ES-I3 (cell line): ENCODE results near the gene MRPL50.

Experiments
- H3K36me3 ChIP-seq: 2 replicates; pipeline ENCODE4 v1.6.1; 2013; ENCODE audit warnings: mild to moderate bottlenecking, low read length, control low read depth, moderate library complexity; ENCODE audit not compliant: insufficient read depth
- H3K4me1 ChIP-seq: 2 replicates; pipeline ENCODE4 v1.6.1; 2013; ENCODE audit warnings: mild to moderate bottlenecking, control low read depth, low read length; ENCODE audit not compliant: insufficient read depth
- H3K9ac ChIP-seq: 2 replicates; pipeline ENCODE4 v1.6.1; 2013; ENCODE audit warnings: low read depth, mild to moderate bottlenecking, low read length, moderate library complexity
- H3K9me3 ChIP-seq: 2 replicates; pipeline ENCODE4 v1.6.1; 2013; ENCODE audit warnings: mild to moderate bottlenecking, low read length, moderate library complexity; ENCODE audit not compliant: control insufficient read depth, insufficient read depth

Gene MRPL50

DNA sequence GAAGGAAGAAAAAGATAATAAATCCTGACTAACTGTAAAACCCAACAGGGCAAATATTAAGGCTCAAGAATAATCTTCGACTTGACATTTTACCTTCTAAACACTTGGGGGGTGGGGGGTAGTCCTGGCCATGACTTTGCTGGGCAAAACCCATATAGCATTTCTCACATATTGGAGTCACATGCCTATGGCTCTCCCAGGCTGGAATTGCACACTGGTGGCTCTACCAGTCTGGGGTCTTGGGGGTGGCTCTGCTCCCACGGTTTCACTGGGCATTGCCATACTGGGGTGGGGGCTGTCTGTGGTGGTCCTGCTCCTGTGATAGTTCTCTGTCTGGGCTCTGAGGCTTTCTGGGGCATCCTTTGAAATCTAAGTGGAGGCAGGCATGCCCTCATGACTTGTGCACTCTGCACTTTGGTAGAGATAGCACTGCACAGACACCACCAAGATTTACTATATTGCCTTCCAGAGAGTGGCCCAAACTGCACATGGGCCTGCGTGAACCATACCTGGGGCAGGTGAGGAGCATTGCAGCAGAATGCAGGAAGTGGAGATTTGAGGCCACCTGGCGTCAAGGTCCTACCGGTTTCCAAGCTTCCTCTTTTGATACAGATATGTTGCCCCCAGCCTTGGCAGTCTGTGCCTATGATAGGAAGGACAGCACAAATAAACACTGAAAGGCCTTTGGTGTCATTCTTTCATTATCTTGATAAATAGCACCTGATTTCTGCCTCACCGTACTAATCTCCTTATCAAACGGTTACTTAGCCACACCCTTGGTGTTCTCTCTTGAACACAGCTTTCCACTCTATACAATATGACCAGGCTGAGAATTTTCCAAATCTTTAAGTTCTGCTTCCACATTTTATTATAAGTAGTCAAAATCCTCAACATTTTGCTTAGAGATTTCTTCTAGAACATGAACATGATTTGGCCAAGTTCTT is 43.4 kb downstream of the MRPL50 start:
- Histone ChIP-seq H3K9me3 (no peaks in the 10 kb centered on the region), H3K4me1 (no peaks in the 10 kb centered on the region), H3K9ac (no peak overlapping the region), H3K36me3 (no peaks in the 10 kb centered on the region)

DNA sequence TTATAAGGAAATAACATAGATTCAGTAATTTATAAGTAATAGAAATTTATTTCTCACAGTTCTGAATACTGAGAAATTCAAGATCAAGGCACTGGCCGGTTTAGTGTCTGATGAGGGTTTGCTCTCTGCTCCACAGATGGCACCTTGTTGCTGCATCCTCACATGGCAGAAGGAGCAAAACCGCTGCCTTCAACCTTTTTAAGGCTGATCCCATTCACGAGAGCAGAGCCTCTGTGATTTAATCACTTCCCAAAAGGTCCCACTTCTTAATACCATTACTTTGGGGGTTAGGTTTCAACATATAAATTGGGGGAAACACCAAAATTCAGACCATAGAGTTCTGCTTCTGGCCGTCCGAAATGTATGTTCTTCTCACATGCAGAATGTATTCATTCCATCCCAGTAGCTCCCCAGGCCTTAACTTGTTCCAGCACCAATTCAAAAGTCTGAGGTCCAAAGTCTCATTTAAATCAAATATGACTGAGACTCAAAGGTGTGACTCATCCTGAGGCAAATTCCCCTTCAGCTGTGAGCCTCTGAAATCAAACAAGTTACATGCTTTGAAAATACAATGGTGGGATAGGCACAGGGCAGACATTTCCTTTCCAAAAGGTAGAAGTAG is 44.2 kb downstream of the MRPL50 start:
- H3K9ac ChIP-seq, result no peak overlapping the region
- H3K9me3 ChIP-seq, result no peaks in the 10 kb centered on the region
- H3K36me3 ChIP-seq, result no peaks in the 10 kb centered on the region
- H3K4me1 ChIP-seq, result no peaks in the 10 kb centered on the region

DNA sequence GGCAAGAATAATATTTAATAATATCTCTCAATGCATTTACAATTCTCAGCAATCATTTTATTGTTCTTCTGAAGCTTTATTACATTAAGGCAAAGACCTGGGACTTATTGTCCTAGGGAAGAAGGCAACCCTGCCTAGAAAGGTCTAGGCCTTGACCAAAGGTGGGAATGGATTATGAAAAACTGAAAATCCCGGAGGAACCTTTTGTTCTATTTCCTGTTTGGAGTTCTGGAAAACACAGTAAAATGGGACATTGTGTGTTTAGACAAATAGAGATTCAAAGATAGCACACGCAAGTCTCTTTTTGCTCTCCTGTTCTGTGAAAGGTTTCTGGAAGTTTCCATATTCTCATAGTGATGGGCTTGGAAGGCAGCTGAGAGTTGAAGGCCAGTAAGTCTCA is 44.7 kb downstream of the MRPL50 start:
- H3K9me3 ChIP-seq, result no peaks in the 10 kb centered on the region
- no peaks in the 10 kb centered on the region for H3K4me1 ChIP-seq
- no peak overlapping the region for H3K9ac ChIP-seq
- no peaks in the 10 kb centered on the region for H3K36me3 ChIP-seq

DNA sequence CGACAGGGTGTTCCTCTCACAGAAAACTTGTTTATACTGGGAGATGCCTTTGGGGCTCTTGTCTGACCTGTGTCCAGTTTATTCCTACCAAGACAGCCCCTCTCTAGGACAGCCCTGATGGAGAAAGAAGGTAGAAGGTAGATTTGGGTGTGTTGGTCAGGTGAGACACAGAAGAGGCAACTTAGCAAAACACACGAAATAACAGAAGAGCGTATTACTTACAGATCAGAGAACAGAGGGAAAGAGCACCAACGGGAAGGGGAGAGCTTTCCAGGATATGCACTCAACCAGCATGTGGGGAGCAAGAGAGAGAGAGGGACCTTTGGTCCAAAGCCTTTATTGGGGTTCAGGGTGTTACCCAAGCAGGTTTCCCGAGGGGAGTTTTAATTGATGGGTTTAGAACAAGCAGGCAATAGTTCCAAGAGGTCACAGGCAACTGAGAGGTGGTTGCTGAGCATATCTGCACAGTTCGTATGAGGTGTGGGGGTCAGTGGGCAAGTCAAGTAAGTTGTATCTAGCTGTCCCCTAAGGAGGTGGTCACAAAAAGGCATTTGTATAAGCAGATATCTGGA is 45.4 kb downstream of the MRPL50 start:
- Histone ChIP-seq H3K4me1 (no peaks in the 10 kb centered on the region), H3K36me3 (no peaks in the 10 kb centered on the region), H3K9ac (no peak overlapping the region), H3K9me3 (no peaks in the 10 kb centered on the region)

DNA sequence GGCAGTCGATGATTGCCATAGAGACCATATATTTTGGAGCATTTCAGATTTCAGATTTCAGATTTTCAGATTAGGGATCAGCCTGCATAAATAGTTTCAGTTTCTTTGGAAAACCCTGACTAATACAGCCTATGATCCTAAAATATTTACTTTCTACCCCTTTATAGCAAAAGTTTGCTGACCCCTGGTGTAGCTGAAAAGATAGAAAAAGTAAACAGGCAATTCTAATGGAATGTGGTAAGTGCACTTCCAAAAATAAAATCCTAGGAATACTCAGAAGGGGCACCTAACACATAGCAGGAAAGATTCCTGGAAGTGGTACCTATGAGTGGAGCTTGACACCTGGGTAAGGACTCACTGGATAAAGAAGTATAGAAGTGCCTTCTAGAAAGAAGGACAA is 48.1 kb downstream of the MRPL50 start:
- no peaks in the 10 kb centered on the region for H3K9me3 ChIP-seq
- H3K9ac ChIP-seq, result no peak overlapping the region
- H3K36me3 ChIP-seq, result no peaks in the 10 kb centered on the region

DNA sequence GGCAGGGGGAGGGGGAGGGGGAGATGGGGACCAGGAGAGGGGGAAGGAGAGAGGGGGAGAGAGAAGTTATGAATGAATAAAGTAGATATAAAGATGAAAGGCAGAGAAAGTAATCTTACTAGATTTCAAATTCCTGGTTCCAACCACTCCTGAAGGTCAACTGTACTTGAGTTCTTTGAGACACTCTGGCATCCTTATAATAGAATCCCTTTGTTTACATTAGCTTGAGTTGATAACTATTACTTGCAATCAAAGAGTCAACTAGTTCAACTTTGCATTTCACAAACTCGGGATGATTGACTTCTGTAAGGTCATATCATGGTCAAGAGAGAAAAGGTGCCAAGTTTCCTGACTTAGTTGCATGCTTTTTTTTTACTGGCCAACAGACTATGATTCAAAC is 55.8 kb downstream of the MRPL50 start:
- Histone ChIP-seq H3K9me3 (no peaks in the 10 kb centered on the region), H3K9ac (no peak overlapping the region), H3K36me3 (no peaks in the 10 kb centered on the region), H3K4me1 (no peaks in the 10 kb centered on the region)

More for the DNA sequence above, 48.1 kb downstream of the MRPL50 start:
- H3K4me1 ChIP-seq, result no peaks in the 10 kb centered on the region

DNA sequence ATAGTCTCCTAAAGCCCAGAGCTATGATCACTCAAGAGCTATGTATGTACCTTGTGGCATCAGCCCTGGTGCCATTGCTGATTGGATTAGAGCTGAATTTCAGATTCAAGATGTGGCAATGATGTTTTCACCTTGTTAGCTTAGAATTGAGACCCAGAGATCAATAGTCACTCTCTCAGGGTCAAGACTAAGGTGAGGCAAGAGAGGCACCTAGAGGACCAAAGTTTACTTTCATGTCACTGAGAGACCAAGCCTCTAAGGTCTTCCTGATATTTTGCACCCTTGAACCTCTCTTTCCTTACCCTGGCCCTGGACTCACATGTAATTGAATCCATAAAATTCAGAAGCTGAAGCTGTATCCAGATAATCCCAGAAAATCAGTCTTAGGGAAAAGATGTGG is 56.5 kb downstream of the MRPL50 start:
- no peak overlapping the region for H3K9ac ChIP-seq
- H3K9me3 ChIP-seq, result no peaks in the 10 kb centered on the region
- no peaks in the 10 kb centered on the region for H3K36me3 ChIP-seq
- no peaks in the 10 kb centered on the region for H3K4me1 ChIP-seq
